ENCODE data around the gene RELN.
"Not testable (repeated sequence)": the region's sequence is repeated elsewhere in the genome, so short reads cannot be mapped to it uniquely, and the experiment has no call there.

The RELN gene

GRCh38 chr7:103989200-103989784, at the start of gene RELN:
TSS of gene RELN (minus strand) at chr7:103989658. CDS start at chr7:103989356, 302 bp downstream.
- no peak for DNase-seq (ENCODE audit: low read depth)

GRCh38 chr7:104038136-104038535, 48.7 kb upstream of the RELN start:
- DNase-seq (ENCODE audit: low read depth) = no peak

- DNase-seq (ENCODE audit: low read depth) = not testable (repeated sequence)
Measured at GRCh38 chr7:104036889-104037288, 47.4 kb upstream of the RELN start.

GRCh38 chr7:104035351-104035750, 45.9 kb upstream of the RELN start:
- no peak for DNase-seq (ENCODE audit: low read depth)

- no peak for DNase-seq (ENCODE audit: low read depth)
Measured at GRCh38 chr7:104034679-104035078, 45.2 kb upstream of the RELN start.

- DNase-seq (ENCODE audit: low read depth) = no peak
Measured at GRCh38 chr7:104033837-104034236, 44.4 kb upstream of the RELN start.

- DNase-seq (ENCODE audit: low read depth) = no peak
Measured at GRCh38 chr7:104032486-104032885, 43.0 kb upstream of the RELN start.

- no peak for DNase-seq (ENCODE audit: low read depth)
Measured at GRCh38 chr7:104029765-104030164, 40.3 kb upstream of the RELN start.

GRCh38 chr7:104024632-104025031, 35.2 kb upstream of the RELN start:
- no peak for DNase-seq (ENCODE audit: low read depth)

- no peak for DNase-seq (ENCODE audit: low read depth)
Measured at GRCh38 chr7:104023100-104023499, 33.6 kb upstream of the RELN start.

GRCh38 chr7:104018425-104018824, 29.0 kb upstream of the RELN start:
- no peak for DNase-seq (ENCODE audit: low read depth)

- DNase-seq (ENCODE audit: low read depth) = no peak
Measured at GRCh38 chr7:104017001-104017400, 27.5 kb upstream of the RELN start.

- DNase-seq (ENCODE audit: low read depth) = no peak
Measured at GRCh38 chr7:104012835-104013234, 23.4 kb upstream of the RELN start.

GRCh38 chr7:104011829-104012228, 22.4 kb upstream of the RELN start:
- no peak for DNase-seq (ENCODE audit: low read depth)

GRCh38 chr7:104010052-104010909, 20.8 kb upstream of the RELN start:
- DNase-seq (ENCODE audit: low read depth) = no peak

GRCh38 chr7:104008107-104008506, 18.6 kb upstream of the RELN start:
- no peak for DNase-seq (ENCODE audit: low read depth)

GRCh38 chr7:104007614-104008013, 18.2 kb upstream of the RELN start:
- no peak for DNase-seq (ENCODE audit: low read depth)

- DNase-seq (ENCODE audit: low read depth) = no peak
Measured at GRCh38 chr7:104005197-104005596, 15.7 kb upstream of the RELN start.

GRCh38 chr7:103996639-103997038, 7.2 kb upstream of the RELN start:
- DNase-seq (ENCODE audit: low read depth) = no peak

GRCh38 chr7:103996017-103996551, 6.6 kb upstream of the RELN start:
- no peak for DNase-seq (ENCODE audit: low read depth)

GRCh38 chr7:103995554-103995953, 6.1 kb upstream of the RELN start:
- no peak for DNase-seq (ENCODE audit: low read depth)

- DNase-seq (ENCODE audit: low read depth) = no peak
Measured at GRCh38 chr7:103993551-103993950, 4.1 kb upstream of the RELN start.

GRCh38 chr7:103991406-103991805, 1.9 kb upstream of the RELN start:
- DNase-seq (ENCODE audit: low read depth) = no peak

Data from stromal cell of bone marrow (primary cell).